Neuron (in vitro differentiated cells): ENCODE data around the gene SEMA5B.

Source experiments
- H2AFZ ChIP-seq: one replicate; pipeline ENCODE4 v1.6.1; 2013; ENCODE audit warnings: low read depth, mild to moderate bottlenecking, inconsistent platforms, low read length, moderate library complexity
- H3K27me3 ChIP-seq: one replicate; pipeline ENCODE4 v1.6.1; 2013; ENCODE audit warnings: low read length; ENCODE audit not compliant: insufficient read depth
- H3K36me3 ChIP-seq: one replicate; pipeline ENCODE4 v1.6.1; 2013; ENCODE audit warnings: low read length; ENCODE audit not compliant: insufficient read depth
- H3K4me1 ChIP-seq: one replicate; pipeline ENCODE4 v1.6.1; 2013; ENCODE audit warnings: low read length; ENCODE audit not compliant: insufficient read depth
- H3K4me3 ChIP-seq: 2 replicates; pipeline ENCODE4 v1.5.1; 2013; ENCODE audit warnings: mild to moderate bottlenecking, low read length, moderate library complexity
- H3K9me3 ChIP-seq: one replicate; pipeline ENCODE4 v1.6.1; 2013; ENCODE audit warnings: low read length

The SEMA5B gene

DNA sequence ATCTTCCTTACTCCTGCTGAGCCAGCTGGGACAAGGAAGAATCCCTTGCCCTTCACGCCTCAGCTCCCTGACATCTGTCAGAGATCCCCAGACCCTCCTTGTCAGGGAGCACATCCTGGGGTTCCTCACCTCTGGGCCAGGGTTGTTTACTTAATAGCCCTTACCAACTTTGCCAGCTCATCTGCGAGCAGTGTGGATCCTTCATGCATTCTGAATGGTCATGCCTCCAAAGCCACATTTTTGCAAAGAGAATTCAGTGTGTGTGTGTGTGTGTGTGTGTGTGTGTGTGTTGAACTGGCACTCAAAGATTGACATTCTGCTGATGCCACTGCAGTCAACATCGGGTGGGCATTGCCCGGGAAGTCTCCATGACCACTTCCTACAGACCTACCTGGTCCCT is 120.1 kb downstream of the SEMA5B start:
- H3K27me3 ChIP-seq, result no peaks in the 10 kb centered on the region
- H3K4me1 ChIP-seq, result no peaks in the 10 kb centered on the region
- H3K9me3 ChIP-seq, result peaks cover 1% of the 10 kb centered on the region
- no peak overlapping the region for H3K4me3 ChIP-seq
- peaks cover 52% of the 10 kb centered on the region for H3K36me3 ChIP-seq
- no peak overlapping the region for H2AFZ ChIP-seq

DNA sequence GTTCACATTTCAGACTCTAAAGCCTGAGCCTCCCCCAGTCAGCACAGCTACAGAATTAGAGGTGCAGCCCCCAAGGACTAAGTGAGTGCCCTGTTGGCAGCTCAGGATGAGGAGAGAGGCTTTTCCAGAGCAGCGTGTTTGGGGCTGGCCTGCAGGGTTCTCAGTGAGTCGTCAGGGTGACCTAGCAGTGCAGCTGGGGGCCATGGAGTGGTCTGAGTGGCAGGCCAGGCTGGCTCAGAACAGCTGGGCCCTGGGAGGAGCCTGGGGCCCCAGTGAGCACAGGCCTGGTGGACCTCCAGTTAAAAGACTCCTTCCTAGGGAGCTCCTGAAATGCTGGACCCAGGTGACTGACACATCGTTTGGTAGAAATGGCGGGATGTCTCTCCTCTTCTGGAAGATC is 124.4 kb downstream of the SEMA5B start:
- Histone ChIP-seq H3K4me3 (no peak overlapping the region), H3K4me1 (no peaks in the 10 kb centered on the region), H2AFZ (no peak overlapping the region), H3K36me3 (peaks cover 12% of the 10 kb centered on the region), H3K27me3 (no peaks in the 10 kb centered on the region), H3K9me3 (peaks cover 1% of the 10 kb centered on the region)

DNA sequence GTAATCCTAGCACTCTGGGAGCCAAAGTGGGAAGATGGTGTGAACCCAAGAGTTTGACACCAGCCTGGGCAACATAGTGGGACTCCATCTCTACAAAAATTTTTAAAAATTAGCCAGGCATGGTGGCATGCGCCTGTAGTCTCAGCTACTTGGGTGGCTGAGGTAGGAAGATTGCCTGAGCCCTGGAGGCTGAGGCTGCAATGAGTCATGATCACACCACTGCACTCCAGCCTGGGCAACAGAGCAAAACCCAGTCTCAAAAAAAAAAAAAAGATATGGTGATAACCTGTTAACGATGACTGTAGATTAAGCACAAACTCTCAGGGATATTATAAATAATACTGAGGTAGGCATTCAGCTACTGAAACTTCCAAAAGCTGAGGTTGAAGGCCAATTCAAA is 125.2 kb downstream of the SEMA5B start:
- no peak overlapping the region for H2AFZ ChIP-seq
- peaks cover 5% of the 10 kb centered on the region for H3K36me3 ChIP-seq
- H3K9me3 ChIP-seq, result peaks cover 1% of the 10 kb centered on the region
- H3K4me1 ChIP-seq, result no peaks in the 10 kb centered on the region
- H3K27me3 ChIP-seq, result no peaks in the 10 kb centered on the region
- no peak overlapping the region for H3K4me3 ChIP-seq

DNA sequence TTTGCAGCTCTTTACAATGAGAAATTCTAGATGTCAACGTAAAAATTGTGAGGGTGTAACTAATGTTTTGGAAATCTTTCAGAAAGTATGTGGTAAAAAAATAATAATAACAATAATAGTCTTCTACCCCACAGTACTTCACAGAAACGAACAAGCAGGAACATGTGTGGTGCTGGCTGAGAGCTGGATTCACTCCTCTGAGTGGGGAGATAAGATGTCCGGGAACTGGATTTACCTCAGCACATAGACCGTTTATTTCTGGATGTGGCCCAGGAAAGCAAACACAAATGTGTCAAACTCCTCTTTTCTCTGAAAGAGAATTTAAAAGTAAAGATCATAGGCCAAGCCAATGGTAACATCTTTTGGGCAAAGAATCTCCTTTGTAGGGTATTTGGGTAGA is 129.3 kb downstream of the SEMA5B start:
- H3K9me3 ChIP-seq, result no peaks in the 10 kb centered on the region
- H3K4me1 ChIP-seq, result peaks cover 11% of the 10 kb centered on the region
- no peaks in the 10 kb centered on the region for H3K36me3 ChIP-seq
- H3K4me3 ChIP-seq, result no peak overlapping the region
- no peak overlapping the region for H2AFZ ChIP-seq
- H3K27me3 ChIP-seq, result no peaks in the 10 kb centered on the region

DNA sequence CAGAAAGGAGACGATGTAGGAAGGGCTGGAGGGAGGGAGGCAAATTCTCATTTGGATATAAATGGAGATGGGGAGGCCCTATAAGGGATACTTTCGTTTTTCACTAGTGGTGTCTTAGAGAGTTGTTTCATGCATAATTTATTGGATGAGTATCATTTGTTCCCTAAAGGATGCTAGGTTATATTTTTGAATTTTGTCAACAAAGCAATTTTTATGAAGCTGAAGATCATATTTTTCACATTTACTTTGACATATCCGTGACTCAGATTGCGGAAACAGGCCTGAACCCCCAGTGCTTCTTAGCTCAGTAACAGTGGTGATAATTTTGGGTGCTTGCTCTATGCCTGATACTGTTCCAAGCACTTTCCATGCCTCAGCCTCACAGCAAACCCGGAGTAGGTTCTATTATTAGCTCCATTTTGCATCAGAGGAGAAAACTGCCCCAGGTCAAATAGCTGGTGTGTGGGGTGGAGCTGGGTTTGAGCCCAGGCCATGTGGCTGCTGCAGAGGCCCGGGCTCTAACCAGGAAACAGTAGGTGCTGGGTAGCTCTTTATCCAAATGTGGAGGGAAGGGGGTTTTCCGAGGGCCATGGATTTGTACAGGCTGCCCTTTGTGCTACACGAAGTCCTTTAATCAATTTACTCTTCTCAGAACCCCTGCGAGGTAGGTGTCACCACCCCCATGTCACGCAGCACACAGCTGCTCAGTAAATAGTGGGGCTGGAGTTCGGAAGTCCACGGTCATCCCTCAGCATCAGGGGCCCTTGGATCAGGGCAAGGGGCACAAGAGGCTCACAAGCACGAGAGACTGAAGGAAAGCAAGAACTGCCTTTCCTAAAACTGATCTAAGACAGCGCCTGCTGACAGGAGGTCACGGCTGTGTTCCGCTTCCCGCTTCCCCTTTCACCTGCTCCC is 133.6 kb downstream of the SEMA5B start:
- H3K36me3 ChIP-seq, result no peaks in the 10 kb centered on the region
- no peaks in the 10 kb centered on the region for H3K9me3 ChIP-seq
- no peaks in the 10 kb centered on the region for H3K27me3 ChIP-seq
- H3K4me3 ChIP-seq, result no peak overlapping the region
- peaks cover 27% of the 10 kb centered on the region for H3K4me1 ChIP-seq
- no peak overlapping the region for H2AFZ ChIP-seq

DNA sequence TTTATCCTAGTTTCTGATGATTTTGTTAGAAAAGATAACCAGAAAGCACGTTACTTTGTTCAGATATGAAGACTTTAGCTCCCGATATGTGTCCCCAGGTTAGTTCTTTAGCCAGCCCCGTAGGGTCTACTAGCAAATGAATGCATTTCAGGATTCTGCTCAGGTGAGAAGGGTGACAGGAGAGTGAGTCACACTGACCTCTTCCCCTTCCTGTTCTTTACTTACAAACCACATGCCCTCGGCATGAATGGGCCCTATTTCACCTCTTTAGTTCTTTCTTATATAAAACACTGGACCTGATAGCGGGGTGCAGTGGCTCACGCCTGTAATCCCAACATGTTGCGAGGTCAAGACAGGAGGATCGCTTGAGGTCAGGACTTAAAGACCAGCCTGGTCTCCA is 134.3 kb downstream of the SEMA5B start:
- Histone ChIP-seq H3K4me1 (peaks cover 27% of the 10 kb centered on the region), H3K27me3 (no peaks in the 10 kb centered on the region), H3K9me3 (no peaks in the 10 kb centered on the region), H3K36me3 (no peaks in the 10 kb centered on the region), H2AFZ (no peak overlapping the region), H3K4me3 (no peak overlapping the region)

DNA sequence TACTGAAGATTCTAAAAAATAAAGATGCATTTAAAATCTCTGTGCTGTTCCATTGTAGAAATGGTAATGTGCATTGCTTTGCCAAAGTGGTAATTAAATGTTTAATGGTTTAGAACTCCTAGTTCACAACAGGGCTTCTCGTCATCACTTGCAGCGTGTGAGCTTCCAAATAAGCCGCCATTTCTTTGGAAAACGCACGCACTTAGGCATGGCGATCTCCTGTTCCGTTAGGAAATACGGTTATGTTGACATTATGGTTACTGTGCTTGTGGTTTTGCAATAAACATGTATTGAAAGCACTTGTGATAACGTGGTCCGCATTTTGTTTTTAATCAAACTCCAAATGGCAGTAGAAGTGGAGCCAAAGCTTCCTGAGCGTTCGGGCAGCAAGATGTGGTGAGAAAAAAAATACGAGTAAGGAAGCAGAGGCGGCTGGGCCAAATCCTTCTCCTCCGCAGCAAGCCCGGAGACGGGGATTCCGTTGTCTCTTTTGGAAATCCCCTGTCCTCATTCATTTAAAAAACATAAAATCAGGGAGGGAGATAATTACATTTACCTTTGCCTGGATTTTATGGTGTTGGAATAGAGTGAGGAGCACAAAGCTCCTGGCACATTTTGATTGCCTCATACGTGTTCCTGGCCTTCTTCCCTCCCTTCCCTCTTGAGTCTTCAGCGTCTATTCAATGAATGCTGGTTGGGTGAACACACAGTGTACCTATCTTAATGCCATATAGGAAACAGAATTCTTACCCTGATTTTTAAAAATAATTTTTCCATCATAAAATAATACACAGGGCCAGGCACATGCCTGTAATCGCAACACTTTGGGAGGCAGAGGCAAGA is 135.2 kb downstream of the SEMA5B start:
- Histone ChIP-seq H3K9me3 (no peaks in the 10 kb centered on the region), H3K4me3 (no peak overlapping the region), H3K4me1 (peaks cover 27% of the 10 kb centered on the region), H3K36me3 (no peaks in the 10 kb centered on the region), H2AFZ (no peak overlapping the region), H3K27me3 (no peaks in the 10 kb centered on the region)

DNA sequence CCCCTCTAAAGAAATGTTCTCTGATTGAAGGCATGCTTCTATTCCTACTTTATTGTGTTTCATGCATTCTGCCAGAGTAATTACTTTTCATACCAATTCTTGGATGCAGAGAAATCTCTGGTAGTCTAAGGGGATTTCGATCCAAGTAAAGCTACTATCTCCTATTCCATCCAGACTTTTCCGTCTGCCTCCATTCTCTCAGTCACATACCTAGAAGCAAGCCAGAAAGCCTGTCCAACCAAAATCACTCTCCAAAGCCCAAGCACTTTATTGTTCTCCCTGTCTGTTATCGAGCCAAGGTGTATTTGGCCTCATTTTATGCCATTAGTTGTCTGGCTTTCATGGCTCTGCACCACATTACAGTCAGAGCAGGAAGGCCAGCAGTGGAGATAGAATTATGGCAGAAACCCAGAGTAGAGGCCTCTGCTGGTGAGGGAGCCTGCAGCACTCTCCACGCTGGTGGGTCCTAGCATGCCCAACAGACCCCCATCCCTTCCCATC is 136.8 kb downstream of the SEMA5B start:
- H3K9me3 ChIP-seq, result no peaks in the 10 kb centered on the region
- no peak overlapping the region for H2AFZ ChIP-seq
- H3K4me1 ChIP-seq, result peaks cover 27% of the 10 kb centered on the region
- H3K4me3 ChIP-seq, result no peak overlapping the region
- H3K27me3 ChIP-seq, result no peaks in the 10 kb centered on the region
- H3K36me3 ChIP-seq, result no peaks in the 10 kb centered on the region

DNA sequence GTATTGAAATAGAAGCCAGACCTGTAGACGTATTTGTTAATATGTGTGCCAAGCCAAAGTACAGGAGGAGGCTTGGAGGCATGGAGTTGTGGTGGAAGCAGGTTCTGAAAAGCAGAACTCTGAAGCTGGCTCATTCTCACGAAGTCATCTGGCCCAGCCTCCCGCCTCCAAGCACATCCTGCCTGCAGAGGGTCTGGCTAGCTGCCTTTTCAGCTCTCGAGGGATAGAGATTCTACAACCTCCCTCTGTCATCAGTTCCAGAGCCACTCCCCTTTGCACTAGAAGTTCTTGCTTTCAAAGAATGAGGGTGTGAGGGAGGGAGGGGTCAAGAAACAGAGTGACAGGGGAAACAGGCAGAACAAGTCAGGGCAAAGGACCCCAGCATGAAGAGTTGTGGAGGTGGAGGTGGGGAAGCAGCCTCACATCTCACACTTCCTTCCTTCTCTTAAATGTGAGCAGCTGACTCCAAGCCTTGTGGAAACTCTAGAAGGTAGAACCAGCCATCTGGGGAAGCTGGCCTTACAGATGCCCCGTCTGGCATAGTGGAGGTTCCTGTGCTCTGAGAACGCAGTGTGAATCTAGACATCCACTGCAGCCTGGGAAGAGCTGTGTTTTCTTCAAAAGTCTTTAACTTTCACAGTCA is 137.4 kb downstream of the SEMA5B start:
- H3K27me3 ChIP-seq, result no peaks in the 10 kb centered on the region
- no peak overlapping the region for H3K4me3 ChIP-seq
- no peak overlapping the region for H2AFZ ChIP-seq
- H3K9me3 ChIP-seq, result no peaks in the 10 kb centered on the region
- no peaks in the 10 kb centered on the region for H3K36me3 ChIP-seq
- peaks cover 27% of the 10 kb centered on the region for H3K4me1 ChIP-seq

DNA sequence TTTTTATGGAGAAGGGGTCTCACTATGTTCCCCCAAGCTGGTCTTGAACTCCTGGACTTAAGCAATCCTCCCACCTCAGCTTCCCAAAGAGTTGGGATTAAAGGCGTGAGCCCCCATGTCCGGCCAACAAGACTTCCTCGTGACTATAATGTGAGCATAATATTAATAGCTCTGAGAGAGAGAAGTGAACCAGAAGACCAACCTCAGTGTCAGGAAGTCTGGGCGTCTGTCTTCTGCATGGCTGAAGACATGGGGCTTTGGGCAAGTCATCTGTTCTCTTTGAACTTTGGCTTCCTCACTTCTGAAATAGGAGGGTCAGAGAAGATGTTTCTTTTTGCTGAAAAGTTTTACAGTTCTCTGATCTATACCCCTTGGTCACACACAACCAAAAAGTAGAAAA is 140.6 kb downstream of the SEMA5B start:
- no peaks in the 10 kb centered on the region for H3K27me3 ChIP-seq
- no peaks in the 10 kb centered on the region for H3K9me3 ChIP-seq
- peaks cover 16% of the 10 kb centered on the region for H3K4me1 ChIP-seq
- no peaks in the 10 kb centered on the region for H3K36me3 ChIP-seq
- no peak overlapping the region for H3K4me3 ChIP-seq
- no peak overlapping the region for H2AFZ ChIP-seq

DNA sequence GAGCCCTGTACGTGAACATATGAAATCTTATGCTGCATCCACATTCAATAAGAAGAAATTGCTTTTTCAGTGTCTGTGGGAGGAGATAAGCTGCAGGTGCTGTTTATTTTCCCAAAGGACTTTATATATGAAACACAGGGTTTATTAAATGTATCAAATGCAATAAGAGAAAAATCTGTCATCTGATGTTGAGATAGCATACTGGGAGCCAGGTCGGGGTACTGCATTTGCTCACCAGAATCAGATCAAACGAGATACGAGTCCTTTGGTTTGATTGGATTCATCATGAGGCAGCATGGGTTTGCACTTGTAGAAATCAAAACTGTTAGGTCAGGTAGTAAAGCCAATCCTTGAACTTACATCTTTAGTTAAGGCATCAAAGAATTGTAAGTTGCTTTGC is 141.3 kb downstream of the SEMA5B start:
- H2AFZ ChIP-seq, result no peak overlapping the region
- no peaks in the 10 kb centered on the region for H3K9me3 ChIP-seq
- H3K36me3 ChIP-seq, result no peaks in the 10 kb centered on the region
- H3K27me3 ChIP-seq, result no peaks in the 10 kb centered on the region
- H3K4me3 ChIP-seq, result no peak overlapping the region
- peaks cover 16% of the 10 kb centered on the region for H3K4me1 ChIP-seq

DNA sequence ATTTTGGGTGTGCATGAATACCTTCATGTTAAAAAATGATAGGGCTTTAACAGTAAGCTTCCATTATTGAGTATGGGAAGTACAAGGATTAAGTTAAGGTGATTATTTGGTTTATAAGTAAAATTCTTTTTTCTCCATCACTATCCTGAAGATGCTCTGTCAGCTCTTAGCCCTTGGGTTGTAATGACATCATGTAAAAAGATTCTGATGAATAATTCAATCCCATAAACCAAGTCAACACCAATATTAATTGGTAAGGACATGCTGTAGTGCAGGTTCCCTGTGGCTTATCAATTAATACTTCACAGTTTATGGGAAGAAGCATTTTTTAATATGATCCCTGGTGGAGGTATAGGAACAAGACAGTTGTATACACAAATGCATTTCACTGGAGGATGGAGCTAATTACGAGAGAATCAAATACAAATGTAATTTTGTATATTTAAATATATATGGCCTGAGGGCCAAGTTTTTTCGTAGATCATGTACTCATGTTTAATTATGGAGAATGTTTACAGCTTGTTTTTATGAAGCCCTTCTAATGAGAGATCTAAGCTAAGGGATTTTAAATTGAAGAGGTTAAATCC is 145.1 kb downstream of the SEMA5B start:
- H3K9me3 ChIP-seq, result no peaks in the 10 kb centered on the region
- H3K4me1 ChIP-seq, result no peaks in the 10 kb centered on the region
- no peak overlapping the region for H3K4me3 ChIP-seq
- no peak overlapping the region for H2AFZ ChIP-seq
- no peaks in the 10 kb centered on the region for H3K27me3 ChIP-seq
- peaks cover 4% of the 10 kb centered on the region for H3K36me3 ChIP-seq
